WERI-Rb-1 (cell line): ENCODE results near the gene HSP90AB1.

Experiments
- DNase-seq: peaks from one replicate; pipeline ENCODE4 v3.0.0-alpha.2; 2020
- H3K27ac ChIP-seq: fragments of 250-450 bp; sonication (Bioruptor Pico); 2 replicates; pipeline ENCODE4 v1.5.1; 2020; ENCODE audit warnings: mild to moderate bottlenecking, moderate library complexity
- H3K27me3 ChIP-seq: fragments of 250-450 bp; sonication (Bioruptor Pico); 2 replicates; pipeline ENCODE4 v1.5.1; 2021; ENCODE audit warnings: mild to moderate bottlenecking, low read depth, moderate library complexity; ENCODE audit not compliant: insufficient read depth, severe bottlenecking
- H3K36me3 ChIP-seq: fragments of 250-450 bp; sonication (Bioruptor Pico); 2 replicates; pipeline ENCODE4 v1.5.1; 2020; ENCODE audit warnings: mild to moderate bottlenecking, moderate library complexity
- H3K4me3 ChIP-seq: 2 replicates; pipeline ENCODE4 v1.5.1; 2011; ENCODE audit warnings: low read depth, mild to moderate bottlenecking, control low read depth, low read length
- H3K9me3 ChIP-seq: fragments of 250-450 bp; sonication (Bioruptor Pico); 2 replicates; pipeline ENCODE4 v1.5.1; 2021; ENCODE audit warnings: mild to moderate bottlenecking, moderate library complexity; ENCODE audit not compliant: severe bottlenecking
- CTCF ChIP-seq: IDR thresholded peaks from 2 replicates; pipeline ENCODE4 v1.5.1; 2011; ENCODE audit warnings: low read depth, mild to moderate bottlenecking, control low read depth, inconsistent platforms, low read length

Gene HSP90AB1

DNA sequence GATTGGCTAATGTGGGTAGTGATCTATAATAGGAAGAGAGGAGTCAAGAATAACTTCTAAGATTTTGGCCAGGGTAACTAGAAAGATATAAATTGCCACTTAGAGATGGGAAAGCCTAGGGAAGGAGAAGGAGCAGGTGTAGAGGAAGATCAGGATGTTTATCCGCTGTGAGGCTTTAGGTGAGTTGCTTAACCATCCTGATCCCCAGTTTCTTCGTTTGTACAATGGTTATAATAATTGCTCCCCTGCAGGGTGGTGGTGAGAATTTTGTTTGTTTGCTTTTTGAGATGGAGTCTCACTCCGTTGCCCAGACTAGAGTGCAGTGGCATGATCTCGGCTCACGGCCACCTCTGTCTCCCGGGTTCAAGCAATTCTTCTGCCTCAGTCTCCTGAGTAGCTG lies 32.6 kb upstream of the HSP90AB1 start:
- no peak for TF ChIP-seq CTCF
- Histone ChIP-seq H3K9me3 (no peaks in the 10 kb centered on the region), H3K27me3 (no peaks in the 10 kb centered on the region), H3K4me3 (no peak overlapping the region), H3K36me3 (no peaks in the 10 kb centered on the region), H3K27ac (no peak overlapping the region)
- DNase-seq: no peak

DNA sequence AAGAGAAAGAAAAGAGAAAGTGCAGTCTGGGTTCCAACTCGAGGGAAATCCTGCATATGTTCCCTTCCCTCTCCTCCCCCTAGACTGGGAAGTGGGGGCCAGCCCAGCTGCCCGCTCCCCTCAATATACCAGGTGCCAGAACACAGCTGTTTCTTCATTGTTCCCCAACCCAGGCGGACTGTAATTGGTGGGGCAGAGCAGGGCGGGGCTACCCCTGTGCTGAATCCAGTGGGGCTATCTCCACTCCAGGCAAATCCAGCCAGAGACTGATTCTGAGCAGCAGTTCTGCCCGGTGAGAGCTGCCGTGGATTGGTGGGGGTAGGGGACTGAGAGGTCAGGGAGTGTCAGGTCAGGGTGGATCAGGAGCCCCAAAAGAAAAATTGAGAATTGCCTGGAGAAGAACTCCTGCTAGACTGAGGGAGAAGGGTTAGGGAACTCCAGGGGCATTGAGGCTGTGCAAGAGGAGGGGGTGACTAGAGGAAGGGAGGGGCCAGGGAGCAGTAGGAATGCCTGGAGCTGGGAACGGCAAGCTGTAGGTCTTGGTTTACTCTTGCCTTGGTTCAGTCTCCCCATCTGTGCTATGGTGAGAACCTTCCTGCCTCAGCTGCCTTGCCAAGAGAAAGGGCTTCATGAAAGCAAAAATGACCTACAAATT lies 30.1 kb upstream of the HSP90AB1 start, which contains the start of gene MYMX:
TSS of gene MYMX (plus strand) at position 250 of the 655 bp plus-strand sequence. CDS start 546 bp downstream, outside the sequence.
- Histone ChIP-seq H3K9me3 (no peaks in the 10 kb centered on the region), H3K4me3 (no peak within 1 kb of the TSS), H3K27ac (peak within 1 kb of the TSS; percentile 90), H3K36me3 (peaks cover 5% of the 10 kb centered on the region; the same call in 1 of the 2 replicates), H3K27me3 (no peaks in the 10 kb centered on the region)
- DNase-seq: peak; percentile 57
- TF ChIP-seq CTCF: no peak

GRCh38 chr6:44217332-44218143 lies 29.4 kb upstream of the HSP90AB1 start:
- no peak for DNase-seq
- peak overlapping the region; percentile 90 for H3K27ac ChIP-seq
- TF ChIP-seq CTCF: no peak
- no peaks in the 10 kb centered on the region for H3K27me3 ChIP-seq
- H3K4me3 ChIP-seq: no peak overlapping the region
- H3K9me3 ChIP-seq: no peaks in the 10 kb centered on the region
- peaks cover 5% of the 10 kb centered on the region; the same call in 1 of the 2 replicates for H3K36me3 ChIP-seq

DNA sequence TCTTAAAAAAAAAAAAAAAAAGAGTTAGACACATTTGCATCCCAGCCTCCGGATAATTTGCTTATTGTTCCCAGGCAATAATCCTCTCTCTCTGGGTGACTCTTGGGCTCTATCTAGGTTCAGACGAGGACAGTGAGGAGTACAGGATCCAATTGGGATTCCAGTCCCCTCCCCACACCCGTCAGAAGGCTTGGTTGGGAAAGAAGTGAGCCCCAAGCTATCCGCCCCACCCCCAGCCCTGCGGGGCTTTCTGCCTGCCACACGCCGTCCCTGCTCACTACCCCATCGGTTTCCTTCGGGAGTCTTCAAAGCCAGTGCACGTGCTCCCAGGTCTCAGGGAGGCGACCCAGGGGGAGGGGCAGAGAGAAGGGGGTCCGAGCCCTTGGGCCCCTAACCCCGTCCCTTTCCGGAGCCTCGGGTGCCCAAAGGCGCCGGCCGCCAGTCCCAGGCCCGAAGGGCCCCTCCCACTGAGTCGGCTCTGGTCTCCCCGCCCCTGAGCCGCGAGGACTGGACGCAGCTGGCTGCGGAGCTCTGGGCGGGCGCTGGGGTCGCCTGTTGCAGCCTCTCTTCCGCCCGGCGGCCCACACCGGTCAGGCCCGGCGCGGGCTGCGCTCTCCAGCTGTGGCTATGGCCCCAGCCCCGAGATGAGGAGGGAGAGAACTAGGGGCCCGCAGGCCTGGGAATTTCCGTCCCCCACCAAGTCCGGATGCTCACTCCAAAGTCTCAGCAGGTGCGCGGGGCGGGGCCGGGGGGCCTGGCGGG lies 27.7 kb upstream of the HSP90AB1 start:
- TF ChIP-seq CTCF: no peak
- peak overlapping the region; percentile 68 for H3K4me3 ChIP-seq
- peak; percentile 95 for DNase-seq
- H3K27ac ChIP-seq: peak overlapping the region; percentile 90
- H3K27me3 ChIP-seq: no peaks in the 10 kb centered on the region
- no peaks in the 10 kb centered on the region for H3K9me3 ChIP-seq
- H3K36me3 ChIP-seq: peaks cover 5% of the 10 kb centered on the region; the same call in 1 of the 2 replicates

DNA sequence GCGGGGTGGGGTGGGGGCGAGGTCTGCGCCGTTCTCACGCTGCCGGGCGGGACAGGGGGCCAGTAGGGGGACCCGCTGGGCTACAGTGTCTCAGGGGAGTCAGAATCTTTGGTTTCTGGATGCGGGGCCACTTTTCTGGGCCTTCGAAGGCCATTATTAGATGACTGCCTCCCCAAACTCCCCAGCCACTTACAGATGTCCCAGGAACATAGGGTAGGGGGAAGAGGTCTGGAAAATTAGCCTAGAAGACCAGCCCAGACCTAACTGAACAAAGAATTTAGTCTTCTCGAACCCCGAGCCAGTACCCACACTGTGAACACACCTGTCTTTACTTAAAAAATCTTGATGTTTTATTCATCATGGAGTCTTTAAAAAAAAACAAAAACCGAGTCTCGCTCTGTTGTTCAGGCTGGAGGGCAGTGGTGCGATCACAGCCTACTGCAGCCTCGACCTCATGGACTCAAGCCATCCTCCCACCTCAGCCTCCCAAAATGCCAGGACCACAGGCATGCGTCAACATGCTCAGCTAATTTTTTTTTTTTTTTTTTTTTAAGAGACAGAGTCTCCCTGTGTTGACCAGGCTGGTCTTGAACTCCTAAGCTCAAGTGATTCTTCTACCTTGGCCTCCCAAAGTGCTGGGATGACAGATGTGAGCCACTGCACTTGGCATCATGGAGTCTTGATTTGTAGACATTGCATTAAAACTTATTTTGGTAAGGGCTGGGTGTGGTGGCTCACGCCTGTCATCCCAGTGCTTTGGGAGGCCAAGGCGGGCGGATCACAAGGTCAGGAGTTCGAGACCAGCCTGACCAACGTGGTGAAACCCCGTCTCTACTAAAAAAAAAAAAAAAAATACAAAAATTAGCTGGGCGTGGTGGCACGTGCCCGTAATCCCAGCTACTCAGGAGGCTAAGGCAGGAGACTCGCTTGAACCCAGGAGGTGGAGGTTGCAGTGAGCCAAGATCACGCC lies 26.8 kb upstream of the HSP90AB1 start:
- H3K36me3 ChIP-seq: peaks cover 5% of the 10 kb centered on the region; the same call in 1 of the 2 replicates
- no peak for DNase-seq
- H3K9me3 ChIP-seq: no peaks in the 10 kb centered on the region
- peak; percentile 33; the same call in 1 of the 2 replicates for TF ChIP-seq CTCF
- H3K27me3 ChIP-seq: no peaks in the 10 kb centered on the region
- H3K27ac ChIP-seq: peak overlapping the region; percentile 90
- peak overlapping the region; percentile 68 for H3K4me3 ChIP-seq
